NCI-H187 (cell line): ENCODE results near the gene TXNDC5.
A peak's percentile ranks its signal among the peaks of the same experiment; 100 is the strongest.
"Not testable (repeated sequence)": the region's sequence is repeated elsewhere in the genome, so short reads cannot be mapped to it uniquely, and the experiment has no call there.

ENCODE experiments used
- DNase-seq, 2 experiments: peaks; one replicate each; lab custom pipeline; 2025; lab: John Stamatoyannopoulos, UW

TXNDC5 gene

GRCh38 chr6:7914311-7914710, 3.7 kb upstream of the TXNDC5 start:
- no peak for DNase-seq

GRCh38 chr6:7912736-7913517, 2.3 kb upstream of the TXNDC5 start:
- no peak for DNase-seq

DNA sequence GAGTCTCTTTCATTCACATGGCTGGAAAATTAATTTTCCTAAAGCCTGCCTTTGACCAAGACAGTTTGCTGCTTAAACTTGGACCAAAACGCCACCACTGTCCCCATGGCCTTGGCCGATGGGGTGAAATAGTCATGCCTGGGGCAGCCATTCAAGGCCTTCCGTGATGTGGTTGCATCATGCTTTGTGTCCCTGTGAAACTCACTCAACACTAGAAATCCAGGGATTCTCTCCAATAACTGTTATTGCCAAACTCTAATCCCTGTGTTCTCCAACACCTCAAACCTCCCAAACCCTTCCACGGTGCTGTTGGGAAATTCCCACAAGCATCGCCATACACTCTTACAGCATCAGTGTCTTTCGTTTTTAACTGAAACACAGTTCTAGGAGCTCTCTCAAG, 1.4 kb upstream of the TXNDC5 start:
- no peak for DNase-seq

GRCh38 chr6:7911345-7911725, 747 bp upstream of the TXNDC5 start:
- DNase-seq, result peak in 1 of 2 experiments; percentile 23

DNA sequence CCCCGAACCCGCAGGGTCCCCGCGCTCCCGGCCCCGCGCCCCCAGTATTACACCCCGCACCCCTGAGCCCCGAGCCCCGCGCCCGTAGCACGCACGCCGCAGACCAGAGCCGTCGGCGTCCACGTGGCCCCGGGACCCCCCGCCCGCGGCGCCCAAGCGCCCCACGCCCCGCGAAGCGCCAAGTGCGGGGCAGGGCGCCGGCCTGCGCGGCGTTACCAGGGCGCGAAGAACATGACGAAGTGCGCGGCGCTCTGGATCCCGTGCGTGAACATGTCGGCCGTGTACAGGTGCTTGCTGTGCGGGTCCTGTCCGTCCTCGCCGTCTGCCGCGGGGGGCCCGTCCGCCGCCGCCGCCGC, 312 bp downstream of the TXNDC5 start:
- DNase-seq, result no peak

GRCh38 chr6:7909323-7910276, 988 bp downstream of the TXNDC5 start:
- DNase-seq, result no peak

GRCh38 chr6:7907159-7907558, 3.4 kb downstream of the TXNDC5 start:
- DNase-seq, result no peak

GRCh38 chr6:7906741-7907140, 3.8 kb downstream of the TXNDC5 start:
- DNase-seq, result no peak

DNA sequence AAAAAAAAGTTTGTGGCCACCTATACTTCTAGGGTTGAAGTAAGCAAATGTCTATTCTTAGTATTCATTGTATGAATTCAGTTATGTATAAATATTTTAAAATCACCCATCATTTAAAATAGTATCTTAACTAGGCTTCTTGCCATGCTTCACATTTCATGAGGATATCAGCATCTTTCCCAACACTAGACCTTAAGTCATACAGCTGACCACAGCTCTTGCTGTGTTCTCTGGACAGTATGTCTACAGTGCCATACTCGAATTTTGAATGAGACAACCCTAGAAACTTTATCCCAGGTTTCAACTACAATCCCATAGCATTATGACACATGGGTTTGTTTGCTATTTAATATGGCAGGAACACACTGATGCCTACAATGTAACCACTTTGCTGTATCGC, 5.2 kb downstream of the TXNDC5 start:
- DNase-seq, result no peak

DNA sequence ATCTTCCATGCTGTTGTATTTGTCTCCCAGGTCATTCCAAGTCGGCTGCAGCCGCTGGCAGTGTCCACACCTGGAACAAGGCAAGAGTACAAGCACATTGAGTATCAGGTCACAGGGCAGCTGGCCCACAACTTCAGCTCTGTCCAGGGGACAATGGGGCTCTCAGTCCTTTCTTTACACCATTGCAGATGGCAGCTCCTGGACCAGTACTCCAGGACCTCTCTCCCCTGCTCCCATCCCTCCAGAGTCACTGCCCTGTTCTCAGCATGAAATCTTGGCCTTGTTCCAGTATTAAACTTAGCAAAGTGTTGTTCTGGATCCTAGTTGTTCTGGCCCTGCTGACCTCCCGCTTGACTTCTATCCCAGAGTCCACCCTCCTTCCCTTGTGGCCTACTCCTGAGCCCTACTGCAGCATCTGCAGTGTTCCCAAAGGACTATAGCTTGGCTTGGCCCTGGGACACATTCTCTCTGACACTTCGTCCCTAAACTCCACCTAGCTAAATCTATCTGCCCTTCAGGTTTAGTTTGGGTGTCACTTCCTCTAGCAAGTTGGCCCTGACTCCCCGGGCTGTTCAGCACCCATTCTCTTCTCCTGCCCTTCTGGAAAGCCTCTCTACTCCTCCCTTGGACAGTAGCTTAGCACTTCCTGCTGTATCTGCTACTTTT, 5.8 kb downstream of the TXNDC5 start:
- no peak for DNase-seq

- DNase-seq, result no peak
Measured at GRCh38 chr6:7903673-7904072, 6.9 kb downstream of the TXNDC5 start.

- DNase-seq, result no peak
Measured at GRCh38 chr6:7902867-7903266, 7.7 kb downstream of the TXNDC5 start.

- DNase-seq, result no peak
Measured at GRCh38 chr6:7902221-7902620, 8.4 kb downstream of the TXNDC5 start.

GRCh38 chr6:7901780-7902179, 8.8 kb downstream of the TXNDC5 start:
- DNase-seq, result no peak

GRCh38 chr6:7901056-7901455, 9.5 kb downstream of the TXNDC5 start:
- no peak for DNase-seq

DNA sequence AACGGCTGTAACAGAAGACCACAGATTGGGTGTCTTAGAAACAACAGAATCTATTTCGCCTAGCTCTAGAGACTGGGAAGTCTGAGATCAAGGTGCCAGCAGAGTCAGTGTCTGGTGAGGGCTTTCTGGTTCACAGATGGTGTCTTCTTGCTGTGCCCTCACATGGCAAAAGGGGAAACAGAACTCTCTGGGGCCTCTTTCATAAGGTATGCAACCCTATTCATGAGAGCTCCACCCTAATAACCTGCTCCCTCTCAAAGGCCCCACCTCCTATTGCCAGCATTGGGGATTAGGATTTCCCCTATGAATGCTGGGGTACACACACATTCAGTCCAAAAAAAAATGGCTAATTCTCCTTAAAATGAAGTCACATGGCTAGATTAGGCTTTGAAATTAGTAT, 10.0 kb downstream of the TXNDC5 start:
- DNase-seq, result no peak

GRCh38 chr6:7899889-7900213, 10.7 kb downstream of the TXNDC5 start:
- no peak for DNase-seq

GRCh38 chr6:7899101-7899888, 11.3 kb downstream of the TXNDC5 start:
- DNase-seq, result no peak

- not testable (repeated sequence) for DNase-seq
Measured at GRCh38 chr6:7898193-7898586, 12.4 kb downstream of the TXNDC5 start.

- DNase-seq, result no peak
Measured at GRCh38 chr6:7897461-7898192, 13.0 kb downstream of the TXNDC5 start.

DNA sequence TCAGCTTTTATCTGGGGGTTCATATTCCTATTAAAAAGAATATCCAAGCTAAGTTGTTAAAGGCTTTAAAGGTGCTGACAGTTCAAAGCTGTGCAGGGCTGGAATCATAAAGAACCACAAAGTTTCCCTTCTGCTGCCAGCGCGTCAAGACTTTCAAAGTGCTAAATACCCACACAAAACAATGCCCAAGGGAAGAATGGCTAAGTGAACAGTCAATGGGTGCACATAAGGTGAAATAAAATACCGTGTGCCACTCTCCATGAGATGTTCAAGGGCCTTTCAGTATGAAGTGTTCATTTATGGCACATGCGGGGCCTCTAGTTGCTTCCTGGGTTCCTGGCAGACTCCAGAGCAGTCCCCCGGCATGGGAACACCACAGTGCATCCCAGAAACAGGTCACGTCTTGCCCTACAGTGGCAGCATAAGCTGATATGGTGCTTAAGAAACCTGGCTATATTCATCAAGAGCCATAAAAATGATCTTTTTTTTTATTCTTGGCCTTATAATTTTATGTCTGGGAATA, 14.1 kb downstream of the TXNDC5 start:
- DNase-seq, result no peak
